ENCODE results near the gene RGS18.
"Not testable (repeated sequence)": the region's sequence is repeated elsewhere in the genome, so short reads cannot be mapped to it uniquely, and the experiment has no call there.

The RGS18 gene

GRCh38 chr1:192167911-192168700 is 9.8 kb downstream of the RGS18 start:
- DNase-seq: no peak

GRCh38 chr1:192168964-192169363 is 10.7 kb downstream of the RGS18 start:
- DNase-seq: no peak

- DNase-seq: no peak
These were observed 12.1 kb downstream of the RGS18 start for GRCh38 chr1:192170196-192170984.

GRCh38 chr1:192171123-192171522 is 12.9 kb downstream of the RGS18 start:
- no peak for DNase-seq

DNA sequence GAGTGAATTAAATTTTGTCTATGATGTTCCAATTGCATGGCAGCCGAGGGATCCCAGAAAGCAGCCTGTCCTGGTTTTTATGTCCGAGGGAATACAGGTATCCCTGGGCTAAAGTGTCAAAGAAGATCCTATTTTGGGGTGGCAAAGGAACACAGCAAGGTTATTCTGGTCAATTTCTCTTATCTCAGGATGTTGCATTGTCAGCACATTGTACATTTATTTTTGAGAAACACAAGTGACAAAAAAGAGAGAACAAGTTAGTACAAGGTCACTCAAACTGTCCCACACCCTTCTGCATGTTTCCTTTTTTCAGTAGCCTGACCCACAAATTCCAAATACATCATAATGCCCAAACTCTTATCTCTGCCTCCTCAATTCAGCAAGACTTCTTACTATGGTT is 17.7 kb downstream of the RGS18 start:
- DNase-seq: no peak

- DNase-seq: no peak
These were observed 25.5 kb downstream of the RGS18 start for GRCh38 chr1:192183788-192184187.

DNA sequence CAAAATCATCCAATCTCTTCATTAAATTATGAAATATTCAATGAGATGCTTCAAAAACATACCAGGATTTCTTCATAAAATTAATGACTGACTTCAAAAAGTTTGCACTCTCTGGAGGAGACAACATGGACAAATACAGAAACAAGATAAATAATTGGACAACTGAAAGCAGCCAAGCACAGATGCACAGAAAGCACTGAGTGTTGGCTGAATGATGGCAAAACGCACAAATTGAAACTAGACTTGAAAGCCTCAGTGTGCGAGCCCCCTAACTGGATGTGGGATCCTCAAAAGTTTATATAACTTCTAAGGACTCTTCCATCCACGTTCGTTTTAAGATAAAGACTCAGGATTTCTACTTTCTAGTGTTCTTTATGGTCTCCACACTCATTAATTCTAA is 27.9 kb downstream of the RGS18 start:
- no peak for DNase-seq

GRCh38 chr1:192190066-192190465 is 31.8 kb downstream of the RGS18 start:
- no peak for DNase-seq

GRCh38 chr1:192201303-192201702 is 43.0 kb downstream of the RGS18 start:
- DNase-seq: no peak

DNA sequence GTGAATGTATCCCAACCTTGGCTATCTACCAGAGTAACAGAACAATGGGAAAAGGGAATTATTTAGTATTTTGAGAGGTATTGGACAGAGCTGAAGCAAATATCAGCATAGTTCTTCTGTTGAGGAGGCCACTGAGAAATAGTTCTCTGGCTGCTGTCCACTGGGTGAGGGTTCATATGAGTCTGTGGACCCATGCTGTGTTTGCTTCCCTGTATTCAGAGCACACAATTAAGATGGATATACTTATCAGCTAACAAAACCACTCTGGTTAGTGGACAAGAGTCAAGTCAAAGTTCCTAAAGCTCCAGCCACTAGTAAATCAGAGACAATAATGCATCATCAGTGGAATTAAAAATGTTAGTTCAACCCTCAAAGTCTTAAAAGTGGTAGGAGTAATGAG is 66.1 kb downstream of the RGS18 start:
- no peak for DNase-seq

- no peak for DNase-seq
These were observed 66.6 kb downstream of the RGS18 start for GRCh38 chr1:192224846-192225245.

DNA sequence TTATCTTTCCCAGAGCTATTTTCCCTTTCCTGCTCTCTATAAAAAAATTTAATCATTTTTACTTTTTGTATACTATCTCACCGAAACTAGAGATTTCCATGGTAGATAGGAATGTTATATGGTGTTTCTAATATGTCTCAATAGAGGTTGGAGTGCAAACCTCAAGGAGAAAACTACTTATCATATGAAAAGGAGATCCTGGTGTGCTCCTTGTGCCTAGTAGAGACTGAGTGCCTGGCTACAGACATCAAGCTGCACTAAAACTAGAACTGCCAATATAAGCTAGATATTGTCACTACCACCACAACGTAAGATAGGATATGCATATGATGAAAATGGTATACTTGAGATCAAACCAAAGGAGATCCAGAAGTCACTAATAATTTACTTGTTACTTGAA is 67.0 kb downstream of the RGS18 start:
- no peak for DNase-seq

DNA sequence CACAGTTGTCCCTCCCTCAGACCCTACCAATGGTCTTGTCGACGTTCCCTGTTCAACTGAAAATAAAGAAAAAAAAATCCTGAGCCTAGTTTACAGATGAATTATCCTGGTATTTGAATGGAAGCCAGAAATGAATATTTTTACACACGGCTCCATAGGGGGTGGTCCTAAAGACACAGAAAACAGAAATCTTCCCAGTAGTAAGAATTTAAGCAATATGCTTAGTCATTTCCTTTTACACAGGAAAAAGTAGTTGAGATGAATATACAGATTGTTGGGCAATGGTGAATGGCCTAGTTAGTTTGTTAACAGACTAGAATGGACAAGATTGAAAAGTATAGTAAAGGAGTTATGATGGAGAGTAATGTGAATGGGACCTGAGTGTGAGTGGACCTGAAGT is 67.4 kb downstream of the RGS18 start:
- no peak for DNase-seq

- no peak for DNase-seq
These were observed 69.1 kb downstream of the RGS18 start for GRCh38 chr1:192227330-192227729.

DNA sequence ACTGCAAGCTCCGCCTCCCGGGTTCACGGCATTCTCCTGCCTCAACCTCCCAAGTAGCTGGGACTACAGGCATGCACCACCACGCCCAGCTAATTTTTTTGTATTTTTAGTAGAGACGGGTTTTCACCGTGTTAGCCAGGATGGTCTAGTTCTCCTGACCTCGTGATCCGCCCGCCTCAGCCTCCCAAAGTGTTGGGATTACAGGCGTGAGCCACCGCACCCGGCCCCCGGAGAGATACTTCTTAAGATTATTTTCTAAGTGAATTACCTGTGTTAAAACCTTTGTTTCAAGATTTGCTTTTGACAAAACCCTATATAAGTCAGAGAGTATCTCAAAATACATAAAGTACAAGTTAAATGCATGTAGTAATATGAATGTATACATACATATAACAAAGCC is 69.7 kb downstream of the RGS18 start:
- not testable (repeated sequence) for DNase-seq

- DNase-seq: no peak
These were observed 74.7 kb downstream of the RGS18 start for GRCh38 chr1:192232817-192233417.

GRCh38 chr1:192235127-192235526 is 76.9 kb downstream of the RGS18 start:
- DNase-seq: no peak

Data from activated CD4-positive, alpha-beta T cell treated with anti-CD3 and anti-CD28 coated beads, Interleukin-10, Interleukin-2, amounts not matched to agents 100 ng/mL and 50 ng/mL, durations not matched to agents 16 hours and 8 hours (primary cell).